Islet of Langerhans (tissue), 1 donor: Measurements from ENCODE around the gene YBX1.
A peak's percentile ranks its signal among the peaks of the same experiment; 100 is the strongest.
"Not testable (repeated sequence)": the region's sequence is repeated elsewhere in the genome, so short reads cannot be mapped to it uniquely, and the experiment has no call there.

Source experiments
- FAIRE-seq: peaks from one replicate; lab custom pipeline; 2011; peaks lifted over from hg19 to GRCh38; lab: Jason Lieb, UNC

Gene YBX1

GRCh38 chr1:42690477-42691156 lies 8.4 kb downstream of the YBX1 start:
- no peak for FAIRE-seq

- no peak for FAIRE-seq
Measured at GRCh38 chr1:42691157-42691498, 8.9 kb downstream of the YBX1 start.

- FAIRE-seq: peak; percentile 53
Measured at GRCh38 chr1:42692461-42692860, 10.2 kb downstream of the YBX1 start.

- no peak for FAIRE-seq
Measured at GRCh38 chr1:42692911-42693310, 10.7 kb downstream of the YBX1 start.

- FAIRE-seq: no peak
Measured at GRCh38 chr1:42698081-42698813, 16.0 kb downstream of the YBX1 start.

- no peak for FAIRE-seq
Measured at GRCh38 chr1:42700006-42700405, 17.8 kb downstream of the YBX1 start.

- FAIRE-seq: no peak
Measured at GRCh38 chr1:42703888-42704464, 21.8 kb downstream of the YBX1 start.

- FAIRE-seq: not testable (repeated sequence)
Measured at GRCh38 chr1:42712808-42713207, 30.6 kb downstream of the YBX1 start.

- no peak for FAIRE-seq
Measured at GRCh38 chr1:42713293-42713692, 31.1 kb downstream of the YBX1 start.

GRCh38 chr1:42714441-42714840 lies 32.2 kb downstream of the YBX1 start:
- not testable (repeated sequence) for FAIRE-seq

- peak; percentile 47 for FAIRE-seq
Measured at GRCh38 chr1:42720868-42721267, 38.6 kb downstream of the YBX1 start.

GRCh38 chr1:42721926-42722325 lies 39.7 kb downstream of the YBX1 start:
- FAIRE-seq: no peak

GRCh38 chr1:42722403-42722802 lies 40.2 kb downstream of the YBX1 start:
- not testable (repeated sequence) for FAIRE-seq

GRCh38 chr1:42723511-42723910 lies 41.3 kb downstream of the YBX1 start:
- no peak for FAIRE-seq

- FAIRE-seq: not testable (repeated sequence)
Measured at GRCh38 chr1:42725820-42726219, 43.6 kb downstream of the YBX1 start.

GRCh38 chr1:42730002-42730401 lies 47.8 kb downstream of the YBX1 start:
- no peak for FAIRE-seq

GRCh38 chr1:42730988-42731387 lies 48.8 kb downstream of the YBX1 start:
- no peak for FAIRE-seq

GRCh38 chr1:42731585-42731984 lies 49.4 kb downstream of the YBX1 start:
- no peak for FAIRE-seq

GRCh38 chr1:42732126-42732680 lies 50.0 kb downstream of the YBX1 start:
- FAIRE-seq: no peak

- no peak for FAIRE-seq
Measured at GRCh38 chr1:42733415-42734200, 51.4 kb downstream of the YBX1 start.

GRCh38 chr1:42734201-42735035 lies 52.2 kb downstream of the YBX1 start:
- no peak for FAIRE-seq

GRCh38 chr1:42735056-42735455 lies 52.8 kb downstream of the YBX1 start:
- no peak for FAIRE-seq
